GM18511 (cell line): ENCODE measurements around the gene CASKIN2.

Experiments
- ATAC-seq: cut with Tn5 transposase; IDR thresholded peaks from one replicate; pipeline ENCODE4 v1.9.1; 2021; ENCODE audit warnings: mild to moderate bottlenecking, moderate library complexity; ENCODE audit not compliant: unreplicated experiment

Gene CASKIN2

GRCh38 chr17:75547091-75547490, 31.8 kb upstream of the CASKIN2 start:
- ATAC-seq: no peak

- no peak for ATAC-seq
Observed at GRCh38 chr17:75546181-75546580, 30.8 kb upstream of the CASKIN2 start.

GRCh38 chr17:75544250-75544649, 28.9 kb upstream of the CASKIN2 start:
- ATAC-seq: no peak

- no peak for ATAC-seq
Observed at GRCh38 chr17:75542728-75543336, 27.5 kb upstream of the CASKIN2 start.

GRCh38 chr17:75542229-75542628, 26.9 kb upstream of the CASKIN2 start:
- no peak for ATAC-seq

GRCh38 chr17:75540923-75541503, 25.7 kb upstream of the CASKIN2 start:
- no peak for ATAC-seq

GRCh38 chr17:75539967-75540729, 24.8 kb upstream of the CASKIN2 start:
- ATAC-seq: no peak

GRCh38 chr17:75536366-75536765, 21.0 kb upstream of the CASKIN2 start:
- no peak for ATAC-seq

GRCh38 chr17:75535871-75536270, 20.5 kb upstream of the CASKIN2 start:
- no peak for ATAC-seq

GRCh38 chr17:75535119-75535537, 19.8 kb upstream of the CASKIN2 start:
- ATAC-seq: peak; percentile 61

GRCh38 chr17:75531721-75532072, 16.4 kb upstream of the CASKIN2 start:
- no peak for ATAC-seq

- no peak for ATAC-seq
Observed at GRCh38 chr17:75530837-75531720, 15.7 kb upstream of the CASKIN2 start.

GRCh38 chr17:75526555-75527270, 11.4 kb upstream of the CASKIN2 start:
- ATAC-seq: no peak

- ATAC-seq: peak; percentile 19
Observed at GRCh38 chr17:75525806-75526554, 10.6 kb upstream of the CASKIN2 start.

GRCh38 chr17:75524970-75525805, 9.9 kb upstream of the CASKIN2 start, which contains the start of gene LLGL2:
TSS of gene LLGL2 (plus strand) at chr17:75525697. CDS start at chr17:75543427, 17,730 bp downstream.
- peak; percentile 80 for ATAC-seq

GRCh38 chr17:75524269-75524969, 9.1 kb upstream of the CASKIN2 start:
- no peak for ATAC-seq

- ATAC-seq: no peak
Observed at GRCh38 chr17:75523647-75524046, 8.3 kb upstream of the CASKIN2 start.
